GM19035 (cell line): ENCODE measurements around the gene ARHGEF18.
A peak's percentile ranks its signal among the peaks of the same experiment; 100 is the strongest.

Experiments used
- ATAC-seq: cut with Tn5 transposase; IDR thresholded peaks from one replicate; pipeline ENCODE4 v1.9.1; 2021; ENCODE audit not compliant: unreplicated experiment

The ARHGEF18 gene

DNA sequence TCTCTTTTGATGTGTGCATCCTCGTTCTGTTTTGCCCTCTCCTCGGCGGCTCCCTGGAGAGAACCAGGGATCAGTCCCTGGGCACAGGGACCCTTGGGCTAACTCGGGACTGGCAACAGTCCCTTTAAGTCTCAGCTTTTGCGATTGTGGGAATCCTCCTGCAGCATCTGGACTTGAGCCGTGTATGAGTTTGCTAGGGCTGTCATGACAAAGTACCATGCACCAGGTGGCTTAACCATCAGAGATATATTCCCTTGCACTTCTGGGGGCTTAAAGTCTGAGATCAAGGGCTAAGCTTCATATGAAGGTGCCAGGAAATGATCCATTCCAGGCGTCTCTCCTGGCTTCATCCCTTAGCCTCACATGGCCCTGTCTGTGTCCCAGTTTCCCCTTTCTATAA is 34.5 kb downstream of the ARHGEF18 start:
- no peak for ATAC-seq

GRCh38 chr19:7385062-7385461 is 36.3 kb downstream of the ARHGEF18 start:
- ATAC-seq: no peak

DNA sequence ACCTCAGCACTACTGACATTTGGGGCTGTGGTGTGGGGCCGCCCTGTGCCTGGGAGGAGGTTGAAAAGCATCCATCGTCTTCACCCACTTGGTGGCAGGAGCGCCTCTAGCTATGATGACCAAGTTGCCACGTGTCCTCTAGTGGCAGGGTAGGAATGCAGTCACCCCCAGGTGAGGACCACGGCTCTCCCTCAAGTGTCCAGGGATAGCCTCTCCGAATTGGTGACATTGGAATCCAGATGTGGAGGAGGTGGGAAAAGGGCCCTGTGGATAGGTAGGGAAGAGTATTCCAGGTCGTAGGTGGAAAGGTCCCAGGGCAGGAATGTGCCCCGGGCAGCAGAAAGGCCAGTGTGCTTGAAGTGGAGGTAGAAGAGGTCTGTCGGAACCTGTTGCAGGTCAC is 37.6 kb downstream of the ARHGEF18 start:
- ATAC-seq: no peak

DNA sequence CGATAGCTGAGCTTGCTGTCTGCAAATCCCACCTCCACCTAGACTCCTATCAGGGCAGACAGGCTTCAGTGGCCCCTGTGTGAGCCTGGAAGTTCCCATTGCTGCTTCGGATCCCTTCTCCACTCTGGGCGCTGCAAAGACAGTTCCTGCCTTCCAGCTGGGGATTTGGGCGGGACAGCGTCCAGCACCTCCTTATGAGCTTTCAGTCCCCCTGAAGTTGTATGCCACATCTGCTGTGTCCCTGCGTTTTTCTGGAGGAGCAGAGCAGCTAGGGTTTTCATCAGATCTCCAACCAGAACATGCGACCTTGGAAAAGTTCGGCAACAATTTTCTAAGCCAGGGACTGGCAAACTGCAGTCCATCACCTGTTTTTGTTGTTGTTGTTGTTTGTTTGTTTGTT is 38.0 kb downstream of the ARHGEF18 start:
- no peak for ATAC-seq

DNA sequence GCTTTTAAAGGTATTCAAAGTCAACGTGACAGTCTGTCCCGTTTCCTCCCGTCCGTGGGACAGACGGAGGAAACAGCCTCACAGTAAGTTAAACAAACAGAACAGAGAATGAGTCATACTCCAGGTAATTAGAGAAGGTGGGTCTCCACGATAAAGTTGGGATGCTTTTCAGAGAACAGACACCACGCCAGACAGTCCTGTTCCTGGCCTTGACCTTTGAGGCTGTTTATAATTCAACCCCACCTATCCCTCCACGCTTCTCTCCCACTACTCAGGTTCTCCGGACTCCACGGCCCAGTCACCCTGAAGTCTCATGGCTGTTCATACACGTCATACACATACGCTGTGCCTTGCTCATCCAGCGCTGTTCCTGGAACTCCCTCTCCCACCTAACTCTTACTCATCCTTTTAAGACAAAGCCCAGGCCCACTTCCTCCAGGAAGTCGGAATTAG is 42.5 kb downstream of the ARHGEF18 start:
- no peak for ATAC-seq

DNA sequence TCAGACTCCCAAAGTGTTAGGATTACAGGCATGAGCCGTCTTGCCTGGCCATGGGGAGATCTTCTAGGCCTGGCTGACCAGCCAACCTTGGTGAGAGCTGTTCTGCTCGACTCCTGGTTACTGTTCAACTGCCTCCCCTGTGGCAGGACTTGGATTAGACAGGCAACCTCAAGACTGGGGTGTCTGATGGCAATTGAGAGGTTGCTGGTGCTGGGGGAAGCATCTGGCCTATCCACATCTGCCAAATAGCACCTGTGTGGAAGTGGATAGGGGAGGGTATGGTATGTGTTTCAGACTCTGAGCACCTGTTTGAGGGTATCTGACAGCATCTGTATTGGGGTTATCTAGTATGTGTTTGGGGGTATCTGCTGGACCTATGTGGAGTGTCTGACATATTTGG is 44.7 kb downstream of the ARHGEF18 start:
- no peak for ATAC-seq

- no peak for ATAC-seq
Measured at GRCh38 chr19:7393939-7394730, 45.4 kb downstream of the ARHGEF18 start.

DNA sequence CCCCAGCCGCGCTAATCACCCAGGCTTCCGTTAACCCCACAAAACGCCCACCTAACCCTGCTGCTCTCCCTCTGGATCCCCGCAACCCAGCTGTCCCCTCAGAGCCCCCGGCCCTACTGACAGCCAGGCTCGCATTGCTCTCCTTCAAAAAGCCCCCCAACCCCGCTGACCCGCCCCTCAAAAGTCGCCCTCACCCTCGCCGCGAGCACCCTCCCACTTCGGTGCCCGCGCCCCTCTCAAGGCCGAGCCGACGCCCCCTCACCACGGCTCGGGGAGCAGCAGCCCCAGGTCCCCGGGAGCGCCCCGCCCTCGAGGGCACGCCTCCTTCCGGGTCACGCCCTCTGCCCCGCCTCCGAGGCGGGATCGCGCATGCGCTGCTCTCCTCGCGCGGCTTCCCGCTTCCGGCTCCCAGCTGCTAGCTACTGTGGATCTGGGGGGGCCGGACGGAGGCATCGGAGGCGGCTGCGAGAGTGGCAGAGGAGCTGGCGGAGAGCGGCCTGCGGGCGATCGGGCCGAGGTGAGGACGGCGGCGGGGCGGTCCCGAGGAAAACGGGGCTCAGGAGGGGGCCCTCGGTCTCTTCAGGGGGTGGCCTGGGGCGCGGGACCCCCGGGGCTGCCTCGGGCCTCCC is 46.1 kb downstream of the ARHGEF18 start:
- peak; percentile 74 for ATAC-seq

GRCh38 chr19:7395360-7396066 is 46.8 kb downstream of the ARHGEF18 start:
- ATAC-seq: peak; percentile 38

- ATAC-seq: no peak
Measured at GRCh38 chr19:7397687-7398086, 49.0 kb downstream of the ARHGEF18 start.
